Endothelial cell (in vitro differentiated cells): ENCODE data around the gene HOXC10. TPM values are rescaled to one million over a fixed set of nuclear protein-coding genes. Genes with fewer than 3 reads are reported as not detected.

ENCODE experiments used
- DNase-seq: peaks from one replicate; pipeline ENCODE4 v3.0.0; 2021; ENCODE audit warnings: low spot score
- H3K27ac Mint-ChIP-seq: one replicate; pipeline ENCODE4 v1.8.0; 2021; ENCODE audit warnings: mixed read lengths, inconsistent platforms; ENCODE audit not compliant: unreplicated experiment
- H3K27me3 Mint-ChIP-seq: one replicate; pipeline ENCODE4 v1.8.0; 2021; ENCODE audit warnings: mild to moderate bottlenecking, moderate library complexity, mixed read lengths, inconsistent platforms; ENCODE audit not compliant: unreplicated experiment
- H3K36me3 Mint-ChIP-seq: one replicate; pipeline ENCODE4 v1.8.0; 2021; ENCODE audit warnings: mild to moderate bottlenecking, low read depth, mixed read lengths, inconsistent platforms; ENCODE audit not compliant: unreplicated experiment
- H3K4me1 Mint-ChIP-seq: one replicate; pipeline ENCODE4 v1.8.0; 2021; ENCODE audit warnings: mild to moderate bottlenecking, mixed read lengths, inconsistent platforms; ENCODE audit not compliant: unreplicated experiment
- H3K4me3 Mint-ChIP-seq: one replicate; pipeline ENCODE4 v1.8.0; 2021; ENCODE audit warnings: mild to moderate bottlenecking, mixed read lengths, inconsistent platforms; ENCODE audit not compliant: unreplicated experiment
- H3K9me3 Mint-ChIP-seq: one replicate; pipeline ENCODE4 v1.8.0; 2021; ENCODE audit warnings: mixed read lengths, inconsistent platforms; ENCODE audit not compliant: unreplicated experiment
- CTCF ChIP-seq: fragments of 200-600 bp; sonication (generic); IDR thresholded peaks from one replicate; pipeline ENCODE4 v1.5.0; 2021; ENCODE audit warnings: antibody characterized with exemption; ENCODE audit not compliant: unreplicated experiment
- total RNA-seq: library from RNA; stranded (reverse); fragmentation: NEBNext Ultra II Directional; extraction: Animal tissue kit (Norgen Biotek cat#: 25700); gene quantifications from one replicate; pipeline ENCODE4 v1.2.1, GENCODE V29; 2021; ENCODE audit not compliant: unreplicated experiment

HOXC10 gene
- total RNA-seq, 1 donor from 2014 or later = 1.9 TPM

GRCh38 chr12:54010972-54011664 is 26.2 kb downstream of the HOXC10 start:
- no peaks in the 10 kb centered on the region for H3K9me3 Mint-ChIP-seq
- no peak for TF ChIP-seq CTCF
- no peak overlapping the region for H3K27ac Mint-ChIP-seq
- H3K27me3 Mint-ChIP-seq = peaks cover 30% of the 10 kb centered on the region
- DNase-seq = no peak
- no peaks in the 10 kb centered on the region for H3K36me3 Mint-ChIP-seq
- H3K4me3 Mint-ChIP-seq = peak overlapping the region; percentile 47
- peaks cover 12% of the 10 kb centered on the region for H3K4me1 Mint-ChIP-seq

DNA sequence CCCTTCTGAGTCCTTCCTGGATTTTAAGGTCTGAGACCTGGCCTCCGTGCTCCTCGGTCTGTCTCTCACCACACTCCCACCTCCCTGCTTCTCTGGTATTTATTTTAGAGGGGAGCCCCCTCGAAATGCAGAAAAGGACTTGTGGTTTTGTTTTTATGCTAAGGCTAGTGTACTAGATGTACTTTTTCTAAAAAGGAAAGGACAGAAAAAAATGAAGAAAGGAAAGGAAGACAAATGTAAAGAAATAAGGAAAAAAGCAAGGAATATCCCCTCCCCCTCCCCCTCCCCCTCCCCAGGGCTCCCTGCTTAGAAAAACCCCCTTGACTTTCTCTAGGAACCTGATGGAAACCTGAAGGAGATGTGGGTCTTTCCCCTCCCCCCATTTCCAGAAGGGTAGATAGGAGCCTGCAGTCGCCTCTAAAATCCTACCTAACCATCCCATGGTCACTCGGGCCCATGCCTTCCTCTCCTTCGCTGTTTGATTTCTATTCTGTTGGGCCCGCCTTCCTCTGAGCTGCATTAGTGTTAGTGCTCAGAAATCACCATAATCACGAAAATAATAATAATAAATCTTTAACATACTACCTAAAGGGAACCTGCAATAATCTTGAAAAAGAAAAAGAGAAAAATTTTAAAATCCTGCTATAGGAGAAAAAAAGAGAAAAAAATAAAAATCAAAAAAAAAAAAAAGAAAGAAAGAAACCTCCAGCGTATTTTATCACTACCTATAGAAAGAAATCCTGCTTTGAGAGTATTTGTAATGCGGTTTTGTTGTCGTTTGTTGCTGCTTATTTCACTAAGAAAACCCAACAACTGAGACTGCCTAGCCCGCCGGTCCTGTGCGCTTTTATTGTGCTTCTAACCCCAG is 27.0 kb downstream of the HOXC10 start:
- no peak for TF ChIP-seq CTCF
- peaks cover 12% of the 10 kb centered on the region for H3K4me1 Mint-ChIP-seq
- H3K4me3 Mint-ChIP-seq = no peak overlapping the region
- H3K27me3 Mint-ChIP-seq = peaks cover 30% of the 10 kb centered on the region
- no peak overlapping the region for H3K27ac Mint-ChIP-seq
- no peaks in the 10 kb centered on the region for H3K9me3 Mint-ChIP-seq
- no peak for DNase-seq
- no peaks in the 10 kb centered on the region for H3K36me3 Mint-ChIP-seq

DNA sequence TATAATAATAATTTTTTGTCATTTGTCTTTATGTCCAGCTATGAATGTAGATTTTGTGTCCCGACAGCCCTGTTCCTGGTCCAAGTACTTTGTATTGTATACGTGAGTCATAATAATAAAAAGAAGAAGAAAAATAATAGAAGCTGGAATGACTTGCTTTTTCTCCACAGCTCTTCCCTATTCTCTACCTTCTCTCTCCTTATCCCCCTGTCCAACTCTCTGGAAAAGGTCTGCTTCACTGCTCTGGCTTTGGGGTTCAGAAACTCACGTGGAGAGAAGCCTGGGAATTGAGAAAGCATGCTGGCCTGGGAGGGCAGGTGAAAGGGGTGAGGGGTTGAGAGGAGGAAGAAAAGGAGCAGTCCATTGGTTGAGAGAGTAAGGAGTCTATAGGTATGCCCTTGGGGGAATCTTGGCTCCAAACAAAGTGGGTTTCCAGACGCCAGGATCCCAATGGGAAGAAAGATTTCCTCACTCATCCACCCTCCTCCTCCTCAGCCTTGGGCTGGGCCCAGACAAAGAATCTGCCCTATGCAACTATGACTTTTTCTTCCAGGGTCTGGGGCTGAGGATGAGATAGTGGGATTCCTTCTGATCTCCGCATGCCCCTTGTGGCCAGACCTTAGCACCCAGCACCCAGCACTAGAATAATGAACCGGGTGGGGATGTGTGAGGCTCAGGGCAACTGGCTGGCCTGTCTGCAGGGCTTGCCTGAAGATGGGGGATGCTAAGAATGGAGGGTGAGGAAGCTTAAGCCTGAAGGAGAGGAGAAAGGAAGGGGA is 27.9 kb downstream of the HOXC10 start:
- no peaks in the 10 kb centered on the region for H3K9me3 Mint-ChIP-seq
- peaks cover 29% of the 10 kb centered on the region for H3K27me3 Mint-ChIP-seq
- peaks cover 15% of the 10 kb centered on the region for H3K4me1 Mint-ChIP-seq
- no peak overlapping the region for H3K4me3 Mint-ChIP-seq
- H3K36me3 Mint-ChIP-seq = no peaks in the 10 kb centered on the region
- TF ChIP-seq CTCF = no peak
- DNase-seq = no peak
- H3K27ac Mint-ChIP-seq = no peak overlapping the region

- no peak overlapping the region for H3K4me3 Mint-ChIP-seq
- no peak for DNase-seq
- peaks cover 17% of the 10 kb centered on the region for H3K4me1 Mint-ChIP-seq
- no peaks in the 10 kb centered on the region for H3K36me3 Mint-ChIP-seq
- no peak overlapping the region for H3K27ac Mint-ChIP-seq
- H3K9me3 Mint-ChIP-seq = no peaks in the 10 kb centered on the region
- H3K27me3 Mint-ChIP-seq = peaks cover 31% of the 10 kb centered on the region
- TF ChIP-seq CTCF = no peak
Observed at GRCh38 chr12:54014377-54015017, 29.6 kb downstream of the HOXC10 start.
